SK-N-SH (cell line): Measurements from ENCODE around the gene APOL2. TPM values are rescaled to one million over a fixed set of nuclear protein-coding genes. Genes with fewer than 3 reads are reported as not detected.

Experiments used
- CTCF ChIA-PET: fragments of 300-600, 350-600 bp; formaldehyde crosslinking; extraction: SDS; loops from one replicate; lab custom pipeline; 2021; lab: Yijun Ruan, JAX
- POLR2A ChIA-PET: fragments of 350-600 bp; sonication (Branson Sonifier 250); formaldehyde crosslinking; extraction: SDS; loops from one replicate; lab custom pipeline; 2020; ENCODE audit warnings: antibody characterized with exemption, inconsistent platforms; lab: Yijun Ruan, JAX
- DNase-seq: peaks from one replicate; pipeline ENCODE4 v3.0.0; 2012
- H2AFZ ChIP-seq: fragments of 200-600 bp; sonication (generic); 2 replicates; pipeline ENCODE4 v1.8.1; 2016; ENCODE audit warnings: antibody characterized with exemption, mild to moderate bottlenecking, low read depth
- H3F3A ChIP-seq: fragments of 200-600 bp; sonication (generic); replicated peaks from 2 replicates; pipeline ENCODE3; 2016; ENCODE audit warnings: antibody characterized with exemption, mild to moderate bottlenecking; ENCODE audit not compliant: insufficient read depth
- H3K27ac ChIP-seq, 2 experiments: fragments of 200-500 bp in 1 of 2; fragments of 200-600 bp in 1 of 2; sonication (Bioruptor generic) in 1 of 2; sonication (generic), shearing (Covaris generic) in 1 of 2; 2 replicates each; pipeline versions ENCODE4 v1.5.1 to v1.6.1; 2014 to 2016; ENCODE audit warnings: low read depth in 2 of 2, inconsistent platforms in 1 of 2, low read length in 1 of 2, mild to moderate bottlenecking in 1 of 2, mixed read lengths in 1 of 2
- H3K27me3 ChIP-seq: fragments of 200-600 bp; sonication (generic), shearing (Covaris generic); 2 replicates; pipeline ENCODE4 v1.6.1; 2016; ENCODE audit warnings: mixed run types; ENCODE audit not compliant: insufficient read depth
- H3K36me3 ChIP-seq, 2 experiments: fragments of 200-500 bp in 1 of 2; fragments of 200-600 bp in 1 of 2; sonication (Bioruptor generic) in 1 of 2; sonication (generic) in 1 of 2; replicated peaks in 1 of 2; 2 replicates each; pipeline versions ENCODE3 to v1.5.1; 2014 to 2016; ENCODE audit warnings: low read length in 1 of 2, mild to moderate bottlenecking in 1 of 2; ENCODE audit not compliant: insufficient read depth in 2 of 2, control insufficient read depth in 1 of 2
- H3K4me1 ChIP-seq, 2 experiments: fragments of 200-500 bp in 1 of 2; fragments of 200-600 bp in 1 of 2; sonication (Bioruptor generic) in 1 of 2; sonication (generic), shearing (Covaris generic) in 1 of 2; 2 replicates each; pipeline versions ENCODE4 v1.5.1 to v1.6.1; 2014 to 2016; ENCODE audit warnings: low read depth in 1 of 2, low read length in 1 of 2, mixed run types in 1 of 2; ENCODE audit not compliant: insufficient read depth in 2 of 2, control insufficient read depth in 1 of 2
- H3K4me2 ChIP-seq: fragments of 200-600 bp; sonication (generic), shearing (Covaris generic); 2 replicates; pipeline ENCODE4 v1.6.1; 2017; ENCODE audit warnings: mixed run types
- H3K4me3 ChIP-seq, 2 experiments: fragments of 200-500 bp in 1 of 2; fragments of 200-600 bp in 1 of 2; sonication (Bioruptor generic) in 1 of 2; sonication (generic), shearing (Covaris generic) in 1 of 2; 2 replicates each; pipeline versions ENCODE4 v1.5.1 to v1.8.1; 2014 to 2016; ENCODE audit warnings: low read depth in 2 of 2, inconsistent platforms in 1 of 2, low read length in 1 of 2, mild to moderate bottlenecking in 1 of 2, mixed read lengths in 1 of 2, moderate library complexity in 1 of 2
- H3K79me2 ChIP-seq: fragments of 200-600 bp; sonication (generic); 2 replicates; pipeline ENCODE4 v1.8.1; 2017; ENCODE audit warnings: mild to moderate bottlenecking; ENCODE audit not compliant: insufficient read depth
- H3K9ac ChIP-seq: fragments of 200-600 bp; sonication (generic); 2 replicates; pipeline ENCODE4 v1.6.1; 2017; ENCODE audit warnings: mixed run types
- H3K9me2 ChIP-seq: fragments of 200-600 bp; sonication (generic); 2 replicates; pipeline ENCODE4 v1.6.1; 2017; ENCODE audit warnings: mixed run types
- H3K9me3 ChIP-seq: fragments of 200-600 bp; sonication (generic); 2 replicates; pipeline ENCODE4 v1.6.1; 2017; ENCODE audit warnings: mixed run types, mild to moderate bottlenecking, moderate library complexity
- H4K20me1 ChIP-seq: fragments of 200-600 bp; sonication (generic); 2 replicates; pipeline ENCODE4 v1.6.1; 2017; ENCODE audit warnings: mild to moderate bottlenecking, mixed run types; ENCODE audit not compliant: insufficient read depth
- FOSL2 ChIP-seq: IDR thresholded peaks from 2 replicates; pipeline ENCODE4 v1.4.0; 2012; ENCODE audit warnings: low read depth, mild to moderate bottlenecking, moderate library complexity, borderline replicate concordance
- FOXJ3 ChIP-seq: sonication (generic); formaldehyde crosslinking; IDR thresholded peaks from 2 replicates; pipeline ENCODE4 v1.5.1; 2020; ENCODE audit warnings: mild to moderate bottlenecking, missing genetic modification reagents
- MXI1 ChIP-seq: IDR thresholded peaks from 2 replicates; pipeline ENCODE4 v1.6.1; 2012; ENCODE audit warnings: mild to moderate bottlenecking, low read depth, low read length, improper control_type of control experiment
- NFIC ChIP-seq: IDR thresholded peaks from 2 replicates; pipeline ENCODE4 v1.4.0; 2012; ENCODE audit warnings: borderline replicate concordance
- RAD21 ChIP-seq: IDR thresholded peaks from 2 replicates; pipeline ENCODE4 v1.6.1; 2012; ENCODE audit warnings: mild to moderate bottlenecking, low read length
- RFX5 ChIP-seq: IDR thresholded peaks from 2 replicates; pipeline ENCODE4 v1.6.1; 2012; ENCODE audit warnings: mild to moderate bottlenecking, improper control_type of control experiment, low read length
- SIN3A ChIP-seq: IDR thresholded peaks from 2 replicates; pipeline ENCODE4 v1.6.1; 2012; ENCODE audit warnings: low read depth, mild to moderate bottlenecking, low read length, moderate library complexity, borderline replicate concordance
- TAF1 ChIP-seq: IDR thresholded peaks from 2 replicates; pipeline ENCODE4 v1.6.1; 2012; ENCODE audit warnings: low read depth, mild to moderate bottlenecking, low read length, moderate library complexity, borderline replicate concordance
- WGBS: methylation state at CpG from one replicate; pipeline ENCODE4 v1.1.6; 2017; ENCODE audit warnings: low lambda C conversion rate; 5-methylcytosine and 5-hydroxymethylcytosine counted together
- polyA plus RNA-seq, 3 experiments: library from polyadenylated mRNA; depleted of rRNA; stranded (reverse); fragments of >200 nt; gene quantifications; 2 replicates each; pipeline ENCODE4 v1.2.3, GENCODE V29; 2012
- TF ChIP-seq, protein P1 (sequence below): IDR thresholded peaks from 2 replicates; pipeline ENCODE4 v1.6.1; 2012; ENCODE audit warnings: mild to moderate bottlenecking, low read depth, low read length, moderate library complexity
- TF ChIP-seq, protein P2 (sequence below): fragments of 150-350 bp; IDR thresholded peaks from 2 replicates; pipeline ENCODE4 v1.6.1; 2017; ENCODE audit warnings: antibody characterized with exemption, low read length, low read depth, borderline replicate concordance
- TF ChIP-seq, protein P3 (sequence below): IDR thresholded peaks from 2 replicates; pipeline ENCODE4; 2012

Gene APOL2
- polyA plus RNA-seq, 1 of the 3 experiments (the other 2 are of a cell fraction) = 8.3 TPM

DNA sequence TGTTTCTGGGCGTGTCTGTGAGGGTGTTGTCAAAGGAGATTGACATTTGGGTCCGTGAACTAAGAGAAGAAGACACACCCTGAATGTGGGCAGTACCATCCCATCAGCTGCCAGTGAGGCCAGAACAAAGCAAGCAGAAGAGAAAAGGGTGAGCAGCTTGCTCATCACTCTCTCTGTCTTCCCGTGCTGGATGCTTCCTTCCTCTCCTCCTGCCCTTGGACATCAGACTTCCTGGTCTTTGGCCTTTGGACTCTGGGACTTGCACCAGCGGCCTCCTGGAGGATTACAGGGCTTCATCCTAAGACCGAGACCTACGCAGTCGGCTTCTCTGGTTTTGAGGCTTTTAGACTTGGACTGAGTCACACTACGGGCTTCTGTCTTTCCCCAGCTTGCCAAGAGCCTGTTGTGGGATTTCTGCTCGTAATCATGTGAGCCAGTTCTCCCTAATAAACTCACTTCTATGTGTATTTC is 18.8 kb downstream of the APOL2 start (continued):
- TF ChIP-seq, protein P1, sequence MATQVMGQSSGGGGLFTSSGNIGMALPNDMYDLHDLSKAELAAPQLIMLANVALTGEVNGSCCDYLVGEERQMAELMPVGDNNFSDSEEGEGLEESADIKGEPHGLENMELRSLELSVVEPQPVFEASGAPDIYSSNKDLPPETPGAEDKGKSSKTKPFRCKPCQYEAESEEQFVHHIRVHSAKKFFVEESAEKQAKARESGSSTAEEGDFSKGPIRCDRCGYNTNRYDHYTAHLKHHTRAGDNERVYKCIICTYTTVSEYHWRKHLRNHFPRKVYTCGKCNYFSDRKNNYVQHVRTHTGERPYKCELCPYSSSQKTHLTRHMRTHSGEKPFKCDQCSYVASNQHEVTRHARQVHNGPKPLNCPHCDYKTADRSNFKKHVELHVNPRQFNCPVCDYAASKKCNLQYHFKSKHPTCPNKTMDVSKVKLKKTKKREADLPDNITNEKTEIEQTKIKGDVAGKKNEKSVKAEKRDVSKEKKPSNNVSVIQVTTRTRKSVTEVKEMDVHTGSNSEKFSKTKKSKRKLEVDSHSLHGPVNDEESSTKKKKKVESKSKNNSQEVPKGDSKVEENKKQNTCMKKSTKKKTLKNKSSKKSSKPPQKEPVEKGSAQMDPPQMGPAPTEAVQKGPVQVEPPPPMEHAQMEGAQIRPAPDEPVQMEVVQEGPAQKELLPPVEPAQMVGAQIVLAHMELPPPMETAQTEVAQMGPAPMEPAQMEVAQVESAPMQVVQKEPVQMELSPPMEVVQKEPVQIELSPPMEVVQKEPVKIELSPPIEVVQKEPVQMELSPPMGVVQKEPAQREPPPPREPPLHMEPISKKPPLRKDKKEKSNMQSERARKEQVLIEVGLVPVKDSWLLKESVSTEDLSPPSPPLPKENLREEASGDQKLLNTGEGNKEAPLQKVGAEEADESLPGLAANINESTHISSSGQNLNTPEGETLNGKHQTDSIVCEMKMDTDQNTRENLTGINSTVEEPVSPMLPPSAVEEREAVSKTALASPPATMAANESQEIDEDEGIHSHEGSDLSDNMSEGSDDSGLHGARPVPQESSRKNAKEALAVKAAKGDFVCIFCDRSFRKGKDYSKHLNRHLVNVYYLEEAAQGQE = no peak
- TF ChIP-seq FOXJ3 (CRISPR knock-in tag) = no peak
- TF ChIP-seq FOSL2 = no peak
- no peak for TF ChIP-seq TAF1
- TF ChIP-seq MXI1 = no peak
- TF ChIP-seq RAD21 = no peak
- TF ChIP-seq RFX5 = no peak

DNA sequence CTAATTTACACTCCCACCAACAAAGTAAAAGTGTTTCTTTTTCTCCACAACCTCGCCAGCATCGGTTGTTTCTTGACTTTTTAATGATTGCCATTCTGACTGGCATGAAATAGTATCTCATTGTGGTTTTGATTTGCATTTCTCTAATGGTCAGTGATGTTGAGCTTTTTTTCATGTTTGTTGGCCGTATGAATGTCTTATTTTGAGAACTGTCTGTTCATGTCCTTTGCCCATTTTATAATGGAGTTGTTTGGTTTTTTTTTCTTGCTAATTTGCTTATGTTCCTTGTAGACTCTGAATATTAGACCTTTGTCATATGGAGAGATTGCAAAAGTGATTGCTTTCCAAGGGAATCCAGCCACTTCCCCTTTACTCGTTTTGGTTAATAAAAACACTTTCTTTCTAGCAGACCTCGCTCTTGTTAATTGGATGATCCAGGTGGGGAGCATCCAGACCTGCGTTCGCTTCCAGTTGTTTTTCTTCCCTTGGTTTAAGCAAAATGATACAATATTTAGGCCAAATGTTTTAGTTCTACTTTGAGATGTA is 20.6 kb downstream of the APOL2 start:
- 74% methylated on average over 7 of the region's 7 CpGs for WGBS
- POLR2A ChIA-PET = no interaction called here

More for the DNA sequence above, 20.6 kb downstream of the APOL2 start:
- TF ChIP-seq NFIC = no peak
- TF ChIP-seq, protein P2, sequence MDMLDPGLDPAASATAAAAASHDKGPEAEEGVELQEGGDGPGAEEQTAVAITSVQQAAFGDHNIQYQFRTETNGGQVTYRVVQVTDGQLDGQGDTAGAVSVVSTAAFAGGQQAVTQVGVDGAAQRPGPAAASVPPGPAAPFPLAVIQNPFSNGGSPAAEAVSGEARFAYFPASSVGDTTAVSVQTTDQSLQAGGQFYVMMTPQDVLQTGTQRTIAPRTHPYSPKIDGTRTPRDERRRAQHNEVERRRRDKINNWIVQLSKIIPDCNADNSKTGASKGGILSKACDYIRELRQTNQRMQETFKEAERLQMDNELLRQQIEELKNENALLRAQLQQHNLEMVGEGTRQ = no peak
- TF ChIP-seq SIN3A = no peak
- no peak for TF ChIP-seq FOSL2
- TF ChIP-seq, protein P3, sequence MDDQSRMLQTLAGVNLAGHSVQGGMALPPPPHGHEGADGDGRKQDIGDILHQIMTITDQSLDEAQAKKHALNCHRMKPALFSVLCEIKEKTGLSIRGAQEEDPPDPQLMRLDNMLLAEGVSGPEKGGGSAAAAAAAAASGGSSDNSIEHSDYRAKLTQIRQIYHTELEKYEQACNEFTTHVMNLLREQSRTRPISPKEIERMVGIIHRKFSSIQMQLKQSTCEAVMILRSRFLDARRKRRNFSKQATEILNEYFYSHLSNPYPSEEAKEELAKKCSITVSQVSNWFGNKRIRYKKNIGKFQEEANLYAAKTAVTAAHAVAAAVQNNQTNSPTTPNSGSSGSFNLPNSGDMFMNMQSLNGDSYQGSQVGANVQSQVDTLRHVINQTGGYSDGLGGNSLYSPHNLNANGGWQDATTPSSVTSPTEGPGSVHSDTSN = no peak
- no peak for TF ChIP-seq RFX5
- Histone ChIP-seq H3K79me2 (no peaks in the 10 kb centered on the region), H3K4me2 (no peak overlapping the region), H3K36me3 (no peaks in the 10 kb centered on the region), H3F3A (no peaks in the 10 kb centered on the region), H2AFZ (no peak overlapping the region), H3K4me3 (no peak overlapping the region), H3K9me3 (no peaks in the 10 kb centered on the region), H3K9ac (no peak overlapping the region), H3K27ac (no peak overlapping the region), H4K20me1 (no peaks in the 10 kb centered on the region), H3K4me1 (peaks cover 0 to 7% of the 10 kb centered on the region in 2 experiments; a peak in 1 of 4 replicates), H3K9me2 (no peaks in the 10 kb centered on the region), H3K27me3 (peaks cover 23% of the 10 kb centered on the region; the same call in 1 of the 2 replicates)
- DNase-seq = no peak
- CTCF ChIA-PET = no interaction called here
